Activated CD4-positive, alpha-beta T cell treated with anti-CD3 and anti-CD28 coated beads, Interleukin-2, amount 10 ng/mL, durations not matched to agents 24 days and 14 days (primary cell): ENCODE data around the gene ENO3. TPM values are rescaled to one million over a fixed set of nuclear protein-coding genes. Genes with fewer than 3 reads are reported as not detected.

Experiments
- DNase-seq: peaks from one replicate; pipeline ENCODE4 v3.0.0; 2022
- H3K27ac Mint-ChIP-seq: one replicate; pipeline ENCODE4 v1.8.0; 2022; ENCODE audit warnings: mild to moderate bottlenecking, mixed read lengths
- H3K27me3 Mint-ChIP-seq: one replicate; pipeline ENCODE4 v1.8.0; 2022; ENCODE audit warnings: mixed read lengths
- H3K36me3 Mint-ChIP-seq: one replicate; pipeline ENCODE4 v1.8.0; 2022; ENCODE audit warnings: low read depth, mild to moderate bottlenecking, mixed read lengths
- H3K4me1 Mint-ChIP-seq: one replicate; pipeline ENCODE4 v1.8.0; 2021; ENCODE audit warnings: mixed read lengths
- H3K4me3 Mint-ChIP-seq: one replicate; pipeline ENCODE4 v1.8.0; 2022; ENCODE audit warnings: mild to moderate bottlenecking, moderate library complexity, mixed read lengths
- H3K9me3 Mint-ChIP-seq: one replicate; pipeline ENCODE4 v1.8.0; 2021; ENCODE audit warnings: mixed read lengths
- intact Hi-C: fragments of 100-400 bp; cut with micrococcal nuclease; formaldehyde crosslinking; loops from one replicate; pipeline ENCODE4 v1.15.1; 2023
- total RNA-seq: library from RNA; stranded (reverse); gene quantifications from 2 replicates; pipeline ENCODE4 v1.2.3, GENCODE V29; 2022

Gene ENO3
- total RNA-seq, 1 donor from 2014 or later: 45.3 TPM

DNA sequence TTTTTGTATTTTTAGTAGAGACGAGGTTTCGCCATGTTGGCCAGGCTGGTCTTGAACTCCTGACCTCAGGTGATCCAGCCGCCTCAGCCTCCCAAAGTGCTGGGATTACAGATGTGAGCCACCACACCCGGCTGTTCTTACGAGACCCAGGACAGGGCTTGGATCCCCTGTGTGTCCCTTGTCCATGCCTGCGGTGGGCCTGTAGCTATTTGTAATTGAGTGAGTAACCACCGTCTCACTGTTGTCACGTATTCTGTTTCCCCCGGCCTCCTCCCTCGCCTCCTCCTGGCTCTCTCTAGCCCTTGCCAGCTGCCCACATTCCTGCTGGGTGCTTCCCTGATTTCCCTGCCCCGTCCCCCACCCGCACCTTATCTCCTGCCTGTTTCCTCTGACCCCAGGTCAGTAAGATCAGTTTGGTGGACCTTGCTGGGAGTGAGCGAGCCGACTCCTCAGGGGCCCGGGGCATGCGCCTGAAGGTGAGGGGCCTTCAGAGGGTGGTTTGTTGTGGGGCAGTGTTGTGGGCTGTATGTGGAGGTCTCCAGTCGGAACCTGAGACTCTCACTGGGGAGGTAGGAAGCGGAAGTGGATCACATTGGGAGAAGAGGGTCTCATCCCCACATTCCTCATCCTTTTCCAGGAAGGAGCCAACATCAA lies 52.4 kb downstream of the ENO3 start:
- H3K27ac Mint-ChIP-seq: no peak overlapping the region
- H3K4me1 Mint-ChIP-seq: peaks cover 16% of the 10 kb centered on the region
- peaks cover 70% of the 10 kb centered on the region for H3K36me3 Mint-ChIP-seq
- H3K4me3 Mint-ChIP-seq: no peak overlapping the region
- no peaks in the 10 kb centered on the region for H3K9me3 Mint-ChIP-seq
- intact Hi-C loops: no loop called here
- no peaks in the 10 kb centered on the region for H3K27me3 Mint-ChIP-seq
- DNase-seq: no peak

Other genes with a start within 250 kb of the ENO3 start
- 140 and 141 TPM in 2 replicates for gene PELP1, start 247.0 kb upstream of the ENO3 start, total RNA-seq
- gene ARRB2, start 240.5 kb upstream of the ENO3 start, total RNA-seq: 189 and 193 TPM in 2 replicates
- gene MED11, start 219.7 kb upstream of the ENO3 start, total RNA-seq: 19.1 and 20.4 TPM in 2 replicates
- gene ZMYND15, start 211.3 kb upstream of the ENO3 start, total RNA-seq: not detected in 2 replicates
- gene CXCL16, start 211.2 kb upstream of the ENO3 start, total RNA-seq: 1.8 and 2.5 TPM in 2 replicates
- not detected in 2 replicates for gene TM4SF5, start 179.2 kb upstream of the ENO3 start, total RNA-seq
- gene VMO1, start 164.8 kb upstream of the ENO3 start, total RNA-seq: not detected in 2 replicates
- gene GLTPD2, start 162.2 kb upstream of the ENO3 start, total RNA-seq: not detected in 2 replicates
- gene PSMB6, start 155.0 kb upstream of the ENO3 start, total RNA-seq: 208 and 209 TPM in 2 replicates
- 14.5 and 16.1 TPM in 2 replicates for gene PLD2, start 144.0 kb upstream of the ENO3 start, total RNA-seq
- 56.1 and 59.7 TPM in 2 replicates for gene MINK1, start 117.8 kb upstream of the ENO3 start, total RNA-seq
- 1.4 and 1.7 TPM in 2 replicates for gene C17orf107, start 51.6 kb upstream of the ENO3 start, total RNA-seq
- 0.42 and 0.64 TPM in 2 replicates for gene CHRNE, start 48.0 kb upstream of the ENO3 start, total RNA-seq
- gene GP1BA, start 18.8 kb upstream of the ENO3 start, total RNA-seq: not detected in 2 replicates
- 104 and 106 TPM in 2 replicates for gene SLC25A11, start 11.1 kb upstream of the ENO3 start, total RNA-seq
- 119 and 125 TPM in 2 replicates for gene RNF167, start 10.9 kb upstream of the ENO3 start, total RNA-seq
- 1,471 and 1,473 TPM in 2 replicates for gene PFN1, start 2.6 kb upstream of the ENO3 start, total RNA-seq
- gene SPAG7, start 16.7 kb downstream of the ENO3 start, total RNA-seq: 58.7 and 62.3 TPM in 2 replicates
- 87.7 and 89.7 TPM in 2 replicates for gene CAMTA2, start 36.6 kb downstream of the ENO3 start, total RNA-seq
- 0.56 and 0.69 TPM in 2 replicates for gene INCA1, start 46.4 kb downstream of the ENO3 start, total RNA-seq
- 62.3 TPM in 2 replicates for gene KIF1C, start 46.8 kb downstream of the ENO3 start, total RNA-seq
- 0.14 TPM in 2 replicates for gene SLC52A1, start 84.3 kb downstream of the ENO3 start, total RNA-seq
- gene ZFP3, start 127.3 kb downstream of the ENO3 start, total RNA-seq: 1.9 and 2.6 TPM in 2 replicates
- gene ZNF232, start 160.8 kb downstream of the ENO3 start, total RNA-seq: 17.4 and 19.8 TPM in 2 replicates
- gene USP6, start 164.9 kb downstream of the ENO3 start, total RNA-seq: 0.02 TPM in 2 replicates
- gene ZNF594, start 240.7 kb downstream of the ENO3 start, total RNA-seq: 10.1 and 12.1 TPM in 2 replicates